ENCODE measurements around the gene MEPE.

MEPE gene

GRCh38 chr4:87840149-87840548, 7.4 kb downstream of the MEPE start:
- no peak overlapping the region for H3K9ac ChIP-seq (ENCODE audit: low read length)
- no peak for TF ChIP-seq EZH2phosphoT487 (conservative IDR thresholded peaks at IDR 0.05; ENCODE audit: low read length)
- TF ChIP-seq, protein P1, sequence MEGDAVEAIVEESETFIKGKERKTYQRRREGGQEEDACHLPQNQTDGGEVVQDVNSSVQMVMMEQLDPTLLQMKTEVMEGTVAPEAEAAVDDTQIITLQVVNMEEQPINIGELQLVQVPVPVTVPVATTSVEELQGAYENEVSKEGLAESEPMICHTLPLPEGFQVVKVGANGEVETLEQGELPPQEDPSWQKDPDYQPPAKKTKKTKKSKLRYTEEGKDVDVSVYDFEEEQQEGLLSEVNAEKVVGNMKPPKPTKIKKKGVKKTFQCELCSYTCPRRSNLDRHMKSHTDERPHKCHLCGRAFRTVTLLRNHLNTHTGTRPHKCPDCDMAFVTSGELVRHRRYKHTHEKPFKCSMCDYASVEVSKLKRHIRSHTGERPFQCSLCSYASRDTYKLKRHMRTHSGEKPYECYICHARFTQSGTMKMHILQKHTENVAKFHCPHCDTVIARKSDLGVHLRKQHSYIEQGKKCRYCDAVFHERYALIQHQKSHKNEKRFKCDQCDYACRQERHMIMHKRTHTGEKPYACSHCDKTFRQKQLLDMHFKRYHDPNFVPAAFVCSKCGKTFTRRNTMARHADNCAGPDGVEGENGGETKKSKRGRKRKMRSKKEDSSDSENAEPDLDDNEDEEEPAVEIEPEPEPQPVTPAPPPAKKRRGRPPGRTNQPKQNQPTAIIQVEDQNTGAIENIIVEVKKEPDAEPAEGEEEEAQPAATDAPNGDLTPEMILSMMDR (IDR thresholded peaks at IDR 0.05; ENCODE audit: insufficient read depth, low read length, poor library complexity, severe bottlenecking), result no peak
- no peaks in the 10 kb centered on the region for H3K9me3 ChIP-seq (ENCODE audit: insufficient read depth, low read length)
- no peaks in the 10 kb centered on the region for H3K36me3 ChIP-seq (ENCODE audit: low read length)
- H4K20me1 ChIP-seq (ENCODE audit: low read depth, low read length), result no peaks in the 10 kb centered on the region
- H2AFZ ChIP-seq (ENCODE audit: low read depth, low read length, severe bottlenecking), result no peak overlapping the region
- no peaks in the 10 kb centered on the region for H3K9me2 ChIP-seq (replicated peaks; ENCODE audit: insufficient read depth, low read length)
- H3K79me2 ChIP-seq (ENCODE audit: insufficient read depth, low read length), result no peaks in the 10 kb centered on the region
- no peak overlapping the region for H3K4me3 ChIP-seq (ENCODE audit: insufficient read depth, low read length, poor library complexity, severe bottlenecking)
- no peaks in the 10 kb centered on the region for H3F3A ChIP-seq (ENCODE audit: insufficient read depth)
- no peaks in the 10 kb centered on the region for H3K27me3 ChIP-seq (ENCODE audit: low read length)
- no peak overlapping the region for H3K4me2 ChIP-seq (ENCODE audit: low read depth, low read length, poor library complexity, severe bottlenecking)
- no peak overlapping the region for H3K27ac ChIP-seq (ENCODE audit: low read depth, low read length)

DNA sequence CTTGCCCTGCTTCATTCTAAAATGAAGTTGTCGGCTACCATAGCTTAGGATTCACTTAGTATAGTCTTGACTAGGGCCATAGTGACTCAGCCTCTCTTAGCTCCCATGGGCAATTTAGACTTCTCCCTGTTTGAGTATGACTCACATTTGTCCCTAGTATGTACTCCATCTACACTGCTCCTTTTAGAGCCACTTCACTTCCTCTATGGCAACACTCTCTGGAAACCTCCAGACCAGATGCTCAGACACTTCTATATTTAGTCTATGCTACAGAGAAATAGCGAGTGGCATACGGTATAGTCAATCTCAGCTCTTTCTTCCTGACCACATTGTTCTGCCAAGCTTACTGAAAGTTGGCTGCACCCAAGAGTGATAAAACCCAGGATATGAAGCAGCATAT, 11.2 kb downstream of the MEPE start:
- H3K4me3 ChIP-seq (ENCODE audit: insufficient read depth, low read length, poor library complexity, severe bottlenecking), result no peak overlapping the region
- no peaks in the 10 kb centered on the region for H3K36me3 ChIP-seq (ENCODE audit: low read length)
- H4K20me1 ChIP-seq (ENCODE audit: low read depth, low read length), result no peaks in the 10 kb centered on the region
- no peak overlapping the region for H2AFZ ChIP-seq (ENCODE audit: low read depth, low read length, severe bottlenecking)
- no peaks in the 10 kb centered on the region for H3K9me2 ChIP-seq (replicated peaks; ENCODE audit: insufficient read depth, low read length)
- H3K4me2 ChIP-seq (ENCODE audit: low read depth, low read length, poor library complexity, severe bottlenecking), result no peak overlapping the region
- no peaks in the 10 kb centered on the region for H3K27me3 ChIP-seq (ENCODE audit: low read length)
- H3K79me2 ChIP-seq (ENCODE audit: insufficient read depth, low read length), result no peaks in the 10 kb centered on the region
- H3K27ac ChIP-seq (ENCODE audit: low read depth, low read length), result no peak overlapping the region
- H3K9me3 ChIP-seq (ENCODE audit: insufficient read depth, low read length), result no peaks in the 10 kb centered on the region
- H3F3A ChIP-seq (ENCODE audit: insufficient read depth), result no peaks in the 10 kb centered on the region
- TF ChIP-seq EZH2phosphoT487 (conservative IDR thresholded peaks at IDR 0.05; ENCODE audit: low read length), result no peak
- TF ChIP-seq, protein P1 (IDR thresholded peaks at IDR 0.05; ENCODE audit: insufficient read depth, low read length, poor library complexity, severe bottlenecking), result no peak
- no peak overlapping the region for H3K9ac ChIP-seq (ENCODE audit: low read length)

DNA sequence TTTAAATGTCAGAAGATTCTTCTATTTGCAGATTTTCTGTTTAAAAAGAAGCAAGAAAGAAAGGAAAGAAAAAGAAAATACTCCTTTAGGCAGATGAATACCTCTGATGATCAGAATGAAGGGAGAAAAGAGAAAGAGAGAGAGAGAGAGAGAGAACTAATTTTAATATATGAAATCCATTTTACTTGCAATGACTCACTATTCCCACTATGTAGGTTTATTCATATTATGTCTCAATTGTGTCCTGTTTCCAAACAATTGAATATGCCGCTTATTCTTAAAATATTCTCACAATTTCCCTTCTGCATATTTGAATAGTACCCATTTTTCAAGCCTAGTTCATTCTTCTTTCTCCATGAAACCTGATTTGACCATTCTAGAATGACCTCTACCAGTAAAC, 11.7 kb downstream of the MEPE start:
- TF ChIP-seq, protein P1 (IDR thresholded peaks at IDR 0.05; ENCODE audit: insufficient read depth, low read length, poor library complexity, severe bottlenecking), result no peak
- no peak for TF ChIP-seq EZH2phosphoT487 (conservative IDR thresholded peaks at IDR 0.05; ENCODE audit: low read length)
- no peaks in the 10 kb centered on the region for H3K27me3 ChIP-seq (ENCODE audit: low read length)
- H3K79me2 ChIP-seq (ENCODE audit: insufficient read depth, low read length), result no peaks in the 10 kb centered on the region
- no peaks in the 10 kb centered on the region for H4K20me1 ChIP-seq (ENCODE audit: low read depth, low read length)
- no peak overlapping the region for H2AFZ ChIP-seq (ENCODE audit: low read depth, low read length, severe bottlenecking)
- H3K27ac ChIP-seq (ENCODE audit: low read depth, low read length), result no peak overlapping the region
- H3K9me2 ChIP-seq (replicated peaks; ENCODE audit: insufficient read depth, low read length), result no peaks in the 10 kb centered on the region
- H3K4me2 ChIP-seq (ENCODE audit: low read depth, low read length, poor library complexity, severe bottlenecking), result no peak overlapping the region
- H3K9ac ChIP-seq (ENCODE audit: low read length), result no peak overlapping the region
- no peaks in the 10 kb centered on the region for H3F3A ChIP-seq (ENCODE audit: insufficient read depth)
- H3K9me3 ChIP-seq (ENCODE audit: insufficient read depth, low read length), result no peaks in the 10 kb centered on the region
- H3K36me3 ChIP-seq (ENCODE audit: low read length), result no peaks in the 10 kb centered on the region
- H3K4me3 ChIP-seq (ENCODE audit: insufficient read depth, low read length, poor library complexity, severe bottlenecking), result no peak overlapping the region
